SU-DHL-6 (cell line): ENCODE results near the gene SNUPN.

Experiments
- EZH2phosphoT487 ChIP-seq: fragments of 200-600 bp; sonication (generic), shearing (Covaris generic); conservative IDR thresholded peaks from 2 replicates; pipeline ENCODE4 v1.6.1; 2018; ENCODE audit warnings: mild to moderate bottlenecking, antibody characterized with exemption, low read length, moderate library complexity, mixed read lengths
- TF ChIP-seq, protein P1 (sequence below): fragments of 200-600 bp; sonication (generic); IDR thresholded peaks from one replicate; pipeline ENCODE4 v1.5.1; 2017; ENCODE audit warnings: antibody characterized with exemption, mild to moderate bottlenecking, low read length, moderate library complexity; ENCODE audit not compliant: insufficient read depth, poor library complexity, severe bottlenecking

DNA sequence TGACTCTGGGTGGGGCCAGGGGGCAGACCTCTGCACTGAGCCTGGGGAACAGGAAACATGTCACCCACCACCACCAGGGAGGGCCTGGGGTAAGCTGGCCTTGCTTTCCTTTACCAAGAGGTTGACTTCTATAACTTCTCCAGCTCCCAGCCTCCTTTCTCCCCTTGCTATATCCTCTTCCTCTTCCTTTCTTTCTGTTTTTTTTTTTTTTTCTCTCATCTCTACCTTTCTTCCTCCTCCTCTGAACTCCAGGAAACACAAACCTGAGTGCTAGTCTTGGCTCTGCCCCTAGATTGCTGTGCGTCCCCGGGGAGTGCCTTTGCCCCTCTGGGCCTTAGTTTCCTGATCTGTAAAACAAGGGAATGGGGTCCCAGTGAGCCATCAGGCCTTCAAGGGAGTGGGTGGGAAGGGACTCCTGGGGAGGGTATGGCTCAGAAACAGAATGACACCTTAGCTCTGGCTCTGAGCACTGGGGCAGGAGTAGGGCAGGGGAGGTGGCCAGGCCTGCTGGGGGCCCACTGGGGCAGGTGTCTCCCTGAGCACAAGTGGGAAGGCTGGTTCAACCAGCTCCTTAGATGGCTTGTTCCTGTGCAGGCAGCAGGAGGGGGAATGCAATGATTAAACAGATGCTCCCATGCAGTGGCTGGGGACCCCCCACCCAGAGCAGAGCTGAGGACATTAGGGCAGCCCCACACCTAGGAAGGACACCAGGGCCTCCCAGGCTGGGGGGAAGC, 26.5 kb upstream of the SNUPN start:
- TF ChIP-seq, protein P1, sequence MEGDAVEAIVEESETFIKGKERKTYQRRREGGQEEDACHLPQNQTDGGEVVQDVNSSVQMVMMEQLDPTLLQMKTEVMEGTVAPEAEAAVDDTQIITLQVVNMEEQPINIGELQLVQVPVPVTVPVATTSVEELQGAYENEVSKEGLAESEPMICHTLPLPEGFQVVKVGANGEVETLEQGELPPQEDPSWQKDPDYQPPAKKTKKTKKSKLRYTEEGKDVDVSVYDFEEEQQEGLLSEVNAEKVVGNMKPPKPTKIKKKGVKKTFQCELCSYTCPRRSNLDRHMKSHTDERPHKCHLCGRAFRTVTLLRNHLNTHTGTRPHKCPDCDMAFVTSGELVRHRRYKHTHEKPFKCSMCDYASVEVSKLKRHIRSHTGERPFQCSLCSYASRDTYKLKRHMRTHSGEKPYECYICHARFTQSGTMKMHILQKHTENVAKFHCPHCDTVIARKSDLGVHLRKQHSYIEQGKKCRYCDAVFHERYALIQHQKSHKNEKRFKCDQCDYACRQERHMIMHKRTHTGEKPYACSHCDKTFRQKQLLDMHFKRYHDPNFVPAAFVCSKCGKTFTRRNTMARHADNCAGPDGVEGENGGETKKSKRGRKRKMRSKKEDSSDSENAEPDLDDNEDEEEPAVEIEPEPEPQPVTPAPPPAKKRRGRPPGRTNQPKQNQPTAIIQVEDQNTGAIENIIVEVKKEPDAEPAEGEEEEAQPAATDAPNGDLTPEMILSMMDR, result no peak
- TF ChIP-seq EZH2phosphoT487, result no peak
